A549 (cell line): ENCODE results near the gene PATJ. TPM values are rescaled to one million over a fixed set of nuclear protein-coding genes. Genes with fewer than 3 reads are reported as not detected.

Source experiments
- ATAC-seq, 2 experiments: fragments of 200-7000 bp in 1 of 2; fragments of >200 bp in 1 of 2; cut with Nextera tagmentation in 1 of 2; cut with Tn5 transposase in 1 of 2; 3 replicates each; pipeline versions ENCODE4 v1.8.0 to v1.9.1; 2018 to 2020; ENCODE audit warnings: mild to moderate bottlenecking in 1 of 2, moderate library complexity in 1 of 2
- CTCF ChIA-PET: fragments of 300-600 bp; sonication (Branson Sonifier 250); formaldehyde crosslinking; extraction: SDS; loops from one replicate; lab custom pipeline; 2021; ENCODE audit warnings: antibody characterized with exemption, inconsistent platforms; lab: Yijun Ruan, JAX
- POLR2A ChIA-PET: fragments of 350-600 bp; formaldehyde crosslinking; extraction: SDS; loops from one replicate; lab custom pipeline; 2021; ENCODE audit warnings: antibody characterized with exemption, inconsistent platforms; lab: Yijun Ruan, JAX
- DNase-seq, 2 experiments: peaks; one replicate each; pipeline versions ENCODE4 v3.0.0 to v3.0.0-alpha.2; 2011 to 2016; ENCODE audit warnings: low read depth in 1 of 2, low spot score in 1 of 2
- FAIRE-seq: peaks from 2 replicates; lab custom pipeline; 2011; peaks lifted over from hg19 to GRCh38; lab: Jason Lieb, UNC
- H3K27ac ChIP-seq, 2 experiments: fragments of >200 bp; sonication (Bioruptor Twin); formaldehyde crosslinking; 3 replicates each; pipeline ENCODE4 v1.5.1; 2016 to 2017
- H3K4me1 ChIP-seq: fragments of >200 bp; sonication (Bioruptor Twin); formaldehyde crosslinking; 3 replicates; pipeline ENCODE4 v1.6.1; 2016
- H3K4me2 ChIP-seq: fragments of >200 bp; sonication (Bioruptor Twin); formaldehyde crosslinking; 3 replicates; pipeline ENCODE4 v1.6.1; 2016
- H3K4me3 ChIP-seq: fragments of >200 bp; sonication (Bioruptor Twin); formaldehyde crosslinking; 3 replicates; pipeline ENCODE4 v1.5.1; 2016
- H3K9me3 ChIP-seq: fragments of >200 bp; sonication (Bioruptor Twin); formaldehyde crosslinking; 3 replicates; pipeline ENCODE4 v1.6.1; 2016
- CBX2 ChIP-seq: fragments of 200-600 bp; sonication (generic); IDR thresholded peaks from 2 replicates; pipeline ENCODE4 v1.6.1; 2016; ENCODE audit warnings: low read depth, mild to moderate bottlenecking, borderline replicate concordance
- EHF ChIP-seq: fragments of 250-450 bp; sonication (Bioruptor Pico); IDR thresholded peaks from 2 replicates; pipeline ENCODE4 v1.5.0; 2020; ENCODE audit warnings: mild to moderate bottlenecking
- FOSB ChIP-seq: fragments of 250-450 bp; sonication (Bioruptor Pico); IDR thresholded peaks from 2 replicates; pipeline ENCODE4 v1.5.0; 2020; ENCODE audit warnings: mild to moderate bottlenecking, moderate library complexity
- FOSL2 ChIP-seq, 2 experiments: fragments of 450-650 bp in 1 of 2; fragments of >200 bp in 1 of 2; sonication (Bioruptor Twin) in 1 of 2; formaldehyde crosslinking; IDR thresholded peaks; 2 replicates each; pipeline versions ENCODE4 v1.5.0 to v1.6.1; 2016 to 2020; ENCODE audit warnings: mild to moderate bottlenecking in 1 of 2, moderate library complexity in 1 of 2
- HOXA7 ChIP-seq: fragments of 250-450 bp; sonication (Bioruptor Pico); IDR thresholded peaks from 2 replicates; pipeline ENCODE4 v1.5.0; 2020; ENCODE audit warnings: mild to moderate bottlenecking, moderate library complexity
- HOXB13 ChIP-seq: fragments of 250-450 bp; sonication (Bioruptor Pico); IDR thresholded peaks from 2 replicates; pipeline ENCODE4 v1.5.0; 2020; ENCODE audit warnings: low read depth, mild to moderate bottlenecking, moderate library complexity
- HOXB5 ChIP-seq: fragments of 250-450 bp; sonication (Bioruptor Pico); IDR thresholded peaks from 2 replicates; pipeline ENCODE4 v1.5.0; 2020; ENCODE audit warnings: mild to moderate bottlenecking, moderate library complexity
- JUN ChIP-seq, 2 experiments: fragments of >200 bp; sonication (Bioruptor Twin); formaldehyde crosslinking; IDR thresholded peaks; 2 replicates in 1 of 2; 3 replicates in 1 of 2; pipeline ENCODE4 v1.6.1; 2016 to 2017
- KDM1A ChIP-seq: fragments of 200-600 bp; sonication (generic); IDR thresholded peaks from 2 replicates; pipeline ENCODE4 v1.6.1; 2016; ENCODE audit warnings: low read depth, mild to moderate bottlenecking
- KDM5A ChIP-seq: fragments of 200-600 bp; sonication (generic); IDR thresholded peaks from 2 replicates; pipeline ENCODE4 v1.6.1; 2016; ENCODE audit warnings: antibody characterized with exemption, mild to moderate bottlenecking
- MAFK ChIP-seq: fragments of 450-650 bp; IDR thresholded peaks from 2 replicates; pipeline ENCODE4 v1.6.1; 2014; ENCODE audit not compliant: partially characterized antibody
- MAX ChIP-seq: IDR thresholded peaks from 2 replicates; pipeline ENCODE4 v1.6.1; 2012
- MAZ ChIP-seq: fragments of 150-350 bp; IDR thresholded peaks from 2 replicates; pipeline ENCODE4 v1.6.1; 2014; ENCODE audit warnings: antibody characterized with exemption, low read depth, low read length, borderline replicate concordance
- MYC ChIP-seq: IDR thresholded peaks from 2 replicates; pipeline ENCODE4 v1.6.1; 2012; ENCODE audit warnings: mild to moderate bottlenecking, inconsistent platforms, low read length, improper control_type of control experiment, borderline replicate concordance
- NFE2L2 ChIP-seq: fragments of 150-350 bp; conservative IDR thresholded peaks from 2 replicates; pipeline ENCODE4 v1.6.1; 2014; ENCODE audit warnings: low read length
- PHF8 ChIP-seq: fragments of 200-600 bp; sonication (generic); IDR thresholded peaks from 2 replicates; pipeline ENCODE4 v1.6.1; 2016; ENCODE audit warnings: low read depth, mild to moderate bottlenecking, antibody characterized with exemption, moderate library complexity, borderline replicate concordance
- POLR2A ChIP-seq: IDR thresholded peaks from 2 replicates; pipeline ENCODE4 v1.6.1; 2012; ENCODE audit warnings: mild to moderate bottlenecking, low read length
- POLR2AphosphoS2 ChIP-seq: conservative IDR thresholded peaks from 2 replicates; pipeline ENCODE4 v1.6.1; 2012; ENCODE audit warnings: low read length, improper control_type of control experiment, inconsistent platforms
- RAD21 ChIP-seq, 2 experiments: fragments of >200 bp in 1 of 2; sonication (Bioruptor Twin) in 1 of 2; formaldehyde crosslinking in 1 of 2; IDR thresholded peaks in 1 of 2; conservative IDR thresholded peaks in 1 of 2; 2 replicates in 1 of 2; 3 replicates in 1 of 2; pipeline ENCODE4 v1.6.1; 2012 to 2018; ENCODE audit warnings: inconsistent platforms in 1 of 2
- RARB ChIP-seq: fragments of 250-450 bp; sonication (Bioruptor Pico); IDR thresholded peaks from 2 replicates; pipeline ENCODE4 v1.8.0; 2021; ENCODE audit warnings: mild to moderate bottlenecking, moderate library complexity
- RCOR1 ChIP-seq: fragments of 150-350 bp; IDR thresholded peaks from 2 replicates; pipeline ENCODE4 v1.6.1; 2014; ENCODE audit warnings: antibody characterized with exemption, low read length, low read depth
- SREBF2 ChIP-seq: fragments of 450-650 bp; IDR thresholded peaks from 2 replicates; pipeline ENCODE4 v1.6.1; 2014; ENCODE audit warnings: mild to moderate bottlenecking, moderate library complexity
- USF2 ChIP-seq: fragments of 450-650 bp; IDR thresholded peaks from 2 replicates; pipeline ENCODE4 v1.6.1; 2014; ENCODE audit warnings: antibody characterized with exemption
- ZNF302 ChIP-seq: fragments of 250-450 bp; sonication (Bioruptor Pico); IDR thresholded peaks from 2 replicates; pipeline ENCODE4 v1.9.0; 2021; ENCODE audit warnings: inconsistent platforms, mild to moderate bottlenecking, moderate library complexity
- WGBS: methylation state at CpG from one replicate; pipeline ENCODE4 v1.1.6; 2017; ENCODE audit errors: missing lambda C conversion rate; 5-methylcytosine and 5-hydroxymethylcytosine counted together
- polyA plus RNA-seq, 4 experiments: library from polyadenylated mRNA; depleted of rRNA in 3 of 4; stranded (reverse); fragments of >200 nt; fragmentation: RNase III in 1 of 4; extraction: RNeasy Plus Mini Kit Qiagen cat#74134 plus additional on column Dnase treatment in 1 of 4; gene quantifications; 2 replicates in 3 of 4; 3 replicates in 1 of 4; pipeline ENCODE4 v1.2.3, GENCODE V29; 2011 to 2017
- TF ChIP-seq, protein P1 (sequence below): IDR thresholded peaks from 2 replicates; pipeline ENCODE4 v1.6.1; 2012

The PATJ gene
- polyA plus RNA-seq, 2 of the 4 experiments (the other 2 are of a cell fraction), result 6.0 to 14.7 TPM

DNA sequence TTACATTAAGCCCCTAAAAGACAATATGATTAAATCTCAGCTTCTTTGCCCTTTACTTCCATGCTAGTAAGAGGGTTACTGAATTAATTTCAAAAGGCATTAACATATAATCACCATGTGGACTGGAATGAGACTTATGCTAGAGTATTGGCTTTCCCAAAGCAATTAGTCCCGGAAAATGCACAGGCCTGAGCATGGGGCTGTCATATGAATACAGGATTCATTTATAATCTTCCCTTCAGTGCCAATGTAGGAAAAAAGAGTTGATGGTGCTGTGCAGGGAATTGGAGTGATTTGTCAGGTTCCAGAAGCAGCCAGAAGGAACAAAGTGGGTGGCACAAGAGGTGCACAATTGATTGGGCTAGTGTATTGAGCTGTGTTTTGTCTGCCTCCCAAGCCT, 253.4 kb downstream of the PATJ start (continued):
- TF ChIP-seq RCOR1 (no peak), EHF (CRISPR knock-in tag) (no peak), MAZ (no peak), HOXB5 (CRISPR knock-in tag) (no peak), RAD21 (conservative IDR thresholded peaks at IDR 0.05 in 1 of 2, IDR thresholded peaks at IDR 0.05 in 1 of 2) (no peak), MAFK (no peak)
- TF ChIP-seq, protein P1, sequence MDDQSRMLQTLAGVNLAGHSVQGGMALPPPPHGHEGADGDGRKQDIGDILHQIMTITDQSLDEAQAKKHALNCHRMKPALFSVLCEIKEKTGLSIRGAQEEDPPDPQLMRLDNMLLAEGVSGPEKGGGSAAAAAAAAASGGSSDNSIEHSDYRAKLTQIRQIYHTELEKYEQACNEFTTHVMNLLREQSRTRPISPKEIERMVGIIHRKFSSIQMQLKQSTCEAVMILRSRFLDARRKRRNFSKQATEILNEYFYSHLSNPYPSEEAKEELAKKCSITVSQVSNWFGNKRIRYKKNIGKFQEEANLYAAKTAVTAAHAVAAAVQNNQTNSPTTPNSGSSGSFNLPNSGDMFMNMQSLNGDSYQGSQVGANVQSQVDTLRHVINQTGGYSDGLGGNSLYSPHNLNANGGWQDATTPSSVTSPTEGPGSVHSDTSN, result no peak

- ChIA-PET POLR2A (no interaction called here), CTCF (no interaction called here)
- 93% methylated on average over 3 of the region's 3 CpGs for WGBS
Observed at GRCh38 chr1:61997123-61997522, 254.8 kb downstream of the PATJ start.

GRCh38 chr1:62003777-62004176, 261.5 kb downstream of the PATJ start:
- TF ChIP-seq NFE2L2 (no peak), KDM5A (no peak), MAZ (no peak), KDM1A (no peak), FOSB (CRISPR knock-in tag) (no peak), USF2 (no peak), HOXB13 (CRISPR knock-in tag) (no peak), MAFK (no peak)
- ChIA-PET CTCF (no interaction called here), POLR2A (no interaction called here)
- no peaks in the 10 kb centered on the region for H3K9me3 ChIP-seq
- H3K27ac ChIP-seq, result no peak overlapping the region
- H3K4me1 ChIP-seq, result no peaks in the 10 kb centered on the region
- ATAC-seq (no peak), FAIRE-seq (no peak), DNase-seq (no peak)
- no peak overlapping the region for H3K4me3 ChIP-seq
- 94% methylated on average over 2 of the region's 2 CpGs for WGBS
- no peak overlapping the region for H3K4me2 ChIP-seq

More at GRCh38 chr1:61997123-61997522, 254.8 kb downstream of the PATJ start:
- Histone ChIP-seq H3K9me3 (no peaks in the 10 kb centered on the region), H3K4me2 (no peak overlapping the region), H3K4me3 (no peak overlapping the region), H3K4me1 (no peaks in the 10 kb centered on the region), H3K27ac (no peak overlapping the region)
- FAIRE-seq (no peak), DNase-seq (no peak), ATAC-seq (no peak)
- TF ChIP-seq HOXB13 (CRISPR knock-in tag), result no peak
- TF ChIP-seq JUN (IDR thresholded peaks at IDR 0.05), result no peak
- no peak for TF ChIP-seq CBX2
- no peak for TF ChIP-seq ZNF302 (CRISPR knock-in tag)
- no peak for TF ChIP-seq MAZ
- TF ChIP-seq MAX, result no peak
- TF ChIP-seq POLR2AphosphoS2, result no peak
- TF ChIP-seq MYC, result no peak
- no peak for TF ChIP-seq HOXA7
- no peak for TF ChIP-seq FOSL2 (IDR thresholded peaks at IDR 0.05)
- TF ChIP-seq FOSL2 (CRISPR knock-in tag; IDR thresholded peaks at IDR 0.05), result no peak

GRCh38 chr1:62006690-62007089, 264.4 kb downstream of the PATJ start:
- TF ChIP-seq MAZ (no peak), PHF8 (no peak), POLR2A (no peak), RARB (no peak), SREBF2 (no peak), KDM5A (no peak)
- Histone ChIP-seq H3K4me1 (no peaks in the 10 kb centered on the region), H3K27ac (no peak overlapping the region), H3K4me2 (no peak overlapping the region), H3K9me3 (no peaks in the 10 kb centered on the region), H3K4me3 (no peak overlapping the region)
- FAIRE-seq (no peak), DNase-seq (no peak), ATAC-seq (no peak)
- ChIA-PET CTCF (no interaction called here), POLR2A (no interaction called here)
- 83% methylated on average over 2 of the region's 2 CpGs for WGBS
